A549 treated with GW870086 at 1 μM for 4 hours (cell line): ENCODE measurements around the gene SLC25A11. TPM values are rescaled to one million over a fixed set of nuclear protein-coding genes. Genes with fewer than 3 reads are reported as not detected.

Experiments used
- total RNA-seq: library from RNA; stranded (reverse); fragments of 200-300 nt; extraction: Qiagen RNA extraction; gene quantifications from 5 replicates; pipeline ENCODE4 v1.2.3, GENCODE V29; 2022; ENCODE audit warnings: low read depth

The SLC25A11 gene
- total RNA-seq = 50.9 to 71.7 TPM (median 70.1 TPM) in 5 replicates

GRCh38 chr17:4939796-4940554 is at the start of gene SLC25A11, which contains the start of gene RNF167:
TSS of gene SLC25A11 (minus strand) at chr17:4940046. CDS start at chr17:4939910, 136 bp downstream.
TSS of gene RNF167 (plus strand) at chr17:4940268. CDS start at chr17:4940910, 642 bp downstream.

GRCh38 chr17:4986951-4987766 is 47.3 kb upstream of the SLC25A11 start, which contains the start of gene CAMTA2:
TSS of gene CAMTA2 (minus strand) at chr17:4987675. CDS start at chr17:4986222, 1,453 bp downstream.

GRCh38 chr17:4967539-4968485 is 28.0 kb upstream of the SLC25A11 start, which contains the start of gene SPAG7:
TSS of gene SPAG7 (minus strand) at chr17:4967817. CDS start at chr17:4967804, 13 bp downstream.

GRCh38 chr17:4950746-4951204 is 10.9 kb upstream of the SLC25A11 start, which contains the start of gene ENO3:
TSS of gene ENO3 (plus strand) at chr17:4951119. CDS start at chr17:4951830, 711 bp downstream.

GRCh38 chr17:4948166-4948930 is 8.5 kb upstream of the SLC25A11 start, which contains the start of gene PFN1:
TSS of gene PFN1 (minus strand) at chr17:4948530. CDS start at chr17:4948394, 136 bp downstream.

GRCh38 chr17:4931963-4932362 is 7.9 kb downstream of the SLC25A11 start, which contains the start of gene GP1BA:
TSS of gene GP1BA (plus strand) at chr17:4932277. CDS start at chr17:4932605, 328 bp downstream.

GRCh38 chr17:4903051-4903818 is 36.6 kb downstream of the SLC25A11 start, which contains the start of gene CHRNE:
TSS of gene CHRNE (minus strand) at chr17:4903098. CDS start at chr17:4903063, 35 bp downstream.

GRCh38 chr17:4899341-4900230 is 40.3 kb downstream of the SLC25A11 start, which contains the start of gene C17orf107:
TSS of gene C17orf107 (plus strand) at chr17:4899536. CDS start at chr17:4899763, 227 bp downstream.

Other genes starting within 250 kb of the SLC25A11 start
- 63.6 to 79.6 TPM (median 74.7 TPM) in 5 replicates for gene PELP1, start 235.9 kb downstream of the SLC25A11 start, total RNA-seq
- 44.5 to 71.7 TPM (median 59.7 TPM) in 5 replicates for gene ARRB2, start 229.4 kb downstream of the SLC25A11 start, total RNA-seq
- 40.1 to 44.1 TPM (median 41.9 TPM) in 5 replicates for gene MED11, start 208.6 kb downstream of the SLC25A11 start, total RNA-seq
- gene ZMYND15, start 200.2 kb downstream of the SLC25A11 start, total RNA-seq = 0.16 to 0.74 TPM (median 0.28 TPM) in 5 replicates
- 13.2 to 20.3 TPM (median 18.2 TPM) in 5 replicates for gene CXCL16, start 200.1 kb downstream of the SLC25A11 start, total RNA-seq
- 0.40 to 1.3 TPM (median 0.70 TPM) in 5 replicates for gene TM4SF5, start 168.2 kb downstream of the SLC25A11 start, total RNA-seq
- 0.78 to 1.4 TPM (median 0.85 TPM) in 5 replicates for gene VMO1, start 153.7 kb downstream of the SLC25A11 start, total RNA-seq
- gene GLTPD2, start 151.1 kb downstream of the SLC25A11 start, total RNA-seq = not detected in 5 replicates
- 459 to 505 TPM (median 496 TPM) in 5 replicates for gene PSMB6, start 143.9 kb downstream of the SLC25A11 start, total RNA-seq
- gene PLD2, start 132.9 kb downstream of the SLC25A11 start, total RNA-seq = 20.8 to 27.3 TPM (median 25.4 TPM) in 5 replicates
- gene MINK1, start 106.7 kb downstream of the SLC25A11 start, total RNA-seq = 46.7 to 62.8 TPM (median 57.8 TPM) in 5 replicates
- gene C17orf107, start 40.5 kb downstream of the SLC25A11 start, total RNA-seq = 0.18 to 0.49 TPM (median 0.34 TPM) in 5 replicates
- gene CHRNE, start 36.9 kb downstream of the SLC25A11 start, total RNA-seq = 0.07 to 0.17 TPM in 2 of 5 replicates, not detected in the others
- gene GP1BA, start 7.8 kb downstream of the SLC25A11 start, total RNA-seq = not detected in 5 replicates
- 94.8 to 138 TPM (median 119 TPM) in 5 replicates for gene RNF167, start 222 bp upstream of the SLC25A11 start, total RNA-seq
- 2,657 to 2,903 TPM (median 2,762 TPM) in 5 replicates for gene PFN1, start 8.5 kb upstream of the SLC25A11 start, total RNA-seq
- gene ENO3, start 11.1 kb upstream of the SLC25A11 start, total RNA-seq = 44.1 to 52.1 TPM (median 45.5 TPM) in 5 replicates
- 67.2 to 82.1 TPM (median 69.6 TPM) in 5 replicates for gene SPAG7, start 27.8 kb upstream of the SLC25A11 start, total RNA-seq
- gene CAMTA2, start 47.6 kb upstream of the SLC25A11 start, total RNA-seq = 28.3 to 35.1 TPM (median 32.7 TPM) in 5 replicates
- 1.1 to 1.9 TPM (median 1.6 TPM) in 5 replicates for gene INCA1, start 57.5 kb upstream of the SLC25A11 start, total RNA-seq
- 96.7 to 125 TPM (median 115 TPM) in 5 replicates for gene KIF1C, start 57.9 kb upstream of the SLC25A11 start, total RNA-seq
- 0.42 to 1.0 TPM (median 0.70 TPM) in 5 replicates for gene SLC52A1, start 95.4 kb upstream of the SLC25A11 start, total RNA-seq
- gene ZFP3, start 138.4 kb upstream of the SLC25A11 start, total RNA-seq = 0.69 to 1.3 TPM (median 1.0 TPM) in 5 replicates
- gene ZNF232, start 171.8 kb upstream of the SLC25A11 start, total RNA-seq = 3.5 to 4.6 TPM (median 4.2 TPM) in 5 replicates
- 0.02 to 0.05 TPM (median 0.02 TPM) in 3 of 5 replicates, not detected in the others for gene USP6, start 176.0 kb upstream of the SLC25A11 start, total RNA-seq